ENCODE results near the gene CCM2. TPM values are rescaled to one million over a fixed set of nuclear protein-coding genes. Genes with fewer than 3 reads are reported as not detected.

The CCM2 gene
- total and polyA plus RNA-seq, 2 experiments from 2014 or later, result 24.9 to 40.1 TPM

GRCh38 chr7:44956157-44956766, 43.7 kb upstream of the CCM2 start:
- Histone ChIP-seq H3K4me3 (no peak overlapping the region), H3K9me2 (ENCODE audit: insufficient read depth) (no peaks in the 10 kb centered on the region), H2AFZ (no peak overlapping the region), H4K20me1 (replicated peaks; ENCODE audit: insufficient read depth) (no peaks in the 10 kb centered on the region), H3K4me2 (no peak overlapping the region), H3F3A (replicated peaks; ENCODE audit: low read depth) (no peaks in the 10 kb centered on the region), H3K27me3 (ENCODE audit: insufficient read depth) (no peaks in the 10 kb centered on the region), H3K36me3 (ENCODE audit: insufficient read depth) (no peaks in the 10 kb centered on the region), H3K4me1 (ENCODE audit: insufficient read depth) (no peaks in the 10 kb centered on the region), H3K27ac (ENCODE audit: low read depth) (no peak overlapping the region), H3K79me2 (replicated peaks; ENCODE audit: insufficient read depth) (no peaks in the 10 kb centered on the region)
- Mint-ChIP-seq H3K27me3 (ENCODE audit: insufficient read depth, low read depth, poor library complexity) (peaks cover 3% of the 10 kb centered on the region), H3K4me1 (no peaks in the 10 kb centered on the region), H3K27ac (no peak overlapping the region), H3K9me3 (peaks cover 3% of the 10 kb centered on the region; the same call in 2 of the 3 replicates), H3K4me3 (no peak overlapping the region), H3K36me3 (ENCODE audit: low read depth) (no peaks in the 10 kb centered on the region)
- TF ChIP-seq CREB1 (CRISPR knock-in tag; IDR thresholded peaks at IDR 0.05; ENCODE audit: low read depth) (no peak), JUNB (IDR thresholded peaks at IDR 0.05; ENCODE audit: unreplicated experiment) (no peak), ETS1 (IDR thresholded peaks at IDR 0.05) (no peak)
- DNase-seq (ENCODE audit: low spot score), result no peak
- ATAC-seq, result no peak

- no peak overlapping the region for H3K4me2 ChIP-seq
- H3K27me3 Mint-ChIP-seq (ENCODE audit: insufficient read depth, low read depth, poor library complexity), result peaks cover 18% of the 10 kb centered on the region
- no peaks in the 10 kb centered on the region for H3F3A ChIP-seq (replicated peaks; ENCODE audit: low read depth)
- peaks cover 3% of the 10 kb centered on the region; the same call in 2 of the 3 replicates for H3K9me3 Mint-ChIP-seq
- H3K4me1 ChIP-seq (ENCODE audit: insufficient read depth), result no peaks in the 10 kb centered on the region
- peaks cover 22% of the 10 kb centered on the region for H3K27me3 ChIP-seq (ENCODE audit: insufficient read depth)
- H3K79me2 ChIP-seq (replicated peaks; ENCODE audit: insufficient read depth), result no peaks in the 10 kb centered on the region
- no peaks in the 10 kb centered on the region for H3K4me1 Mint-ChIP-seq
- DNase-seq (ENCODE audit: low spot score) (no peak), ATAC-seq (no peak)
- TF ChIP-seq NANOG (IDR thresholded peaks at IDR 0.05; ENCODE audit: borderline replicate concordance) (no peak), EZH2 (IDR thresholded peaks at IDR 0.05; ENCODE audit: low read depth, unreplicated experiment) (no peak)
- no peak overlapping the region for H3K27ac Mint-ChIP-seq
- no peak overlapping the region for H3K4me3 ChIP-seq
- H3K36me3 Mint-ChIP-seq (ENCODE audit: low read depth), result no peaks in the 10 kb centered on the region
- H3K9me2 ChIP-seq (ENCODE audit: insufficient read depth), result no peaks in the 10 kb centered on the region
- no peak overlapping the region for H3K27ac ChIP-seq (ENCODE audit: low read depth)
- no peak overlapping the region for H2AFZ ChIP-seq
- H3K4me3 Mint-ChIP-seq, result no peak overlapping the region
- H3K36me3 ChIP-seq (ENCODE audit: insufficient read depth), result no peaks in the 10 kb centered on the region
- H4K20me1 ChIP-seq (replicated peaks; ENCODE audit: insufficient read depth), result no peaks in the 10 kb centered on the region
Measured at GRCh38 chr7:44958645-44959344, 41.2 kb upstream of the CCM2 start.

GRCh38 chr7:44959433-44959951, 40.5 kb upstream of the CCM2 start:
- ATAC-seq, result no peak
- no peak for TF ChIP-seq CREB1 (CRISPR knock-in tag; IDR thresholded peaks at IDR 0.05; ENCODE audit: low read depth)
- no peak for TF ChIP-seq EZH2 (IDR thresholded peaks at IDR 0.05; ENCODE audit: low read depth, unreplicated experiment)
- TF ChIP-seq NANOG (IDR thresholded peaks at IDR 0.05; ENCODE audit: borderline replicate concordance), result no peak
- TF ChIP-seq POLR2AphosphoS5 (IDR thresholded peaks at IDR 0.05; ENCODE audit: low read depth), result no peak
- TF ChIP-seq, protein P1, sequence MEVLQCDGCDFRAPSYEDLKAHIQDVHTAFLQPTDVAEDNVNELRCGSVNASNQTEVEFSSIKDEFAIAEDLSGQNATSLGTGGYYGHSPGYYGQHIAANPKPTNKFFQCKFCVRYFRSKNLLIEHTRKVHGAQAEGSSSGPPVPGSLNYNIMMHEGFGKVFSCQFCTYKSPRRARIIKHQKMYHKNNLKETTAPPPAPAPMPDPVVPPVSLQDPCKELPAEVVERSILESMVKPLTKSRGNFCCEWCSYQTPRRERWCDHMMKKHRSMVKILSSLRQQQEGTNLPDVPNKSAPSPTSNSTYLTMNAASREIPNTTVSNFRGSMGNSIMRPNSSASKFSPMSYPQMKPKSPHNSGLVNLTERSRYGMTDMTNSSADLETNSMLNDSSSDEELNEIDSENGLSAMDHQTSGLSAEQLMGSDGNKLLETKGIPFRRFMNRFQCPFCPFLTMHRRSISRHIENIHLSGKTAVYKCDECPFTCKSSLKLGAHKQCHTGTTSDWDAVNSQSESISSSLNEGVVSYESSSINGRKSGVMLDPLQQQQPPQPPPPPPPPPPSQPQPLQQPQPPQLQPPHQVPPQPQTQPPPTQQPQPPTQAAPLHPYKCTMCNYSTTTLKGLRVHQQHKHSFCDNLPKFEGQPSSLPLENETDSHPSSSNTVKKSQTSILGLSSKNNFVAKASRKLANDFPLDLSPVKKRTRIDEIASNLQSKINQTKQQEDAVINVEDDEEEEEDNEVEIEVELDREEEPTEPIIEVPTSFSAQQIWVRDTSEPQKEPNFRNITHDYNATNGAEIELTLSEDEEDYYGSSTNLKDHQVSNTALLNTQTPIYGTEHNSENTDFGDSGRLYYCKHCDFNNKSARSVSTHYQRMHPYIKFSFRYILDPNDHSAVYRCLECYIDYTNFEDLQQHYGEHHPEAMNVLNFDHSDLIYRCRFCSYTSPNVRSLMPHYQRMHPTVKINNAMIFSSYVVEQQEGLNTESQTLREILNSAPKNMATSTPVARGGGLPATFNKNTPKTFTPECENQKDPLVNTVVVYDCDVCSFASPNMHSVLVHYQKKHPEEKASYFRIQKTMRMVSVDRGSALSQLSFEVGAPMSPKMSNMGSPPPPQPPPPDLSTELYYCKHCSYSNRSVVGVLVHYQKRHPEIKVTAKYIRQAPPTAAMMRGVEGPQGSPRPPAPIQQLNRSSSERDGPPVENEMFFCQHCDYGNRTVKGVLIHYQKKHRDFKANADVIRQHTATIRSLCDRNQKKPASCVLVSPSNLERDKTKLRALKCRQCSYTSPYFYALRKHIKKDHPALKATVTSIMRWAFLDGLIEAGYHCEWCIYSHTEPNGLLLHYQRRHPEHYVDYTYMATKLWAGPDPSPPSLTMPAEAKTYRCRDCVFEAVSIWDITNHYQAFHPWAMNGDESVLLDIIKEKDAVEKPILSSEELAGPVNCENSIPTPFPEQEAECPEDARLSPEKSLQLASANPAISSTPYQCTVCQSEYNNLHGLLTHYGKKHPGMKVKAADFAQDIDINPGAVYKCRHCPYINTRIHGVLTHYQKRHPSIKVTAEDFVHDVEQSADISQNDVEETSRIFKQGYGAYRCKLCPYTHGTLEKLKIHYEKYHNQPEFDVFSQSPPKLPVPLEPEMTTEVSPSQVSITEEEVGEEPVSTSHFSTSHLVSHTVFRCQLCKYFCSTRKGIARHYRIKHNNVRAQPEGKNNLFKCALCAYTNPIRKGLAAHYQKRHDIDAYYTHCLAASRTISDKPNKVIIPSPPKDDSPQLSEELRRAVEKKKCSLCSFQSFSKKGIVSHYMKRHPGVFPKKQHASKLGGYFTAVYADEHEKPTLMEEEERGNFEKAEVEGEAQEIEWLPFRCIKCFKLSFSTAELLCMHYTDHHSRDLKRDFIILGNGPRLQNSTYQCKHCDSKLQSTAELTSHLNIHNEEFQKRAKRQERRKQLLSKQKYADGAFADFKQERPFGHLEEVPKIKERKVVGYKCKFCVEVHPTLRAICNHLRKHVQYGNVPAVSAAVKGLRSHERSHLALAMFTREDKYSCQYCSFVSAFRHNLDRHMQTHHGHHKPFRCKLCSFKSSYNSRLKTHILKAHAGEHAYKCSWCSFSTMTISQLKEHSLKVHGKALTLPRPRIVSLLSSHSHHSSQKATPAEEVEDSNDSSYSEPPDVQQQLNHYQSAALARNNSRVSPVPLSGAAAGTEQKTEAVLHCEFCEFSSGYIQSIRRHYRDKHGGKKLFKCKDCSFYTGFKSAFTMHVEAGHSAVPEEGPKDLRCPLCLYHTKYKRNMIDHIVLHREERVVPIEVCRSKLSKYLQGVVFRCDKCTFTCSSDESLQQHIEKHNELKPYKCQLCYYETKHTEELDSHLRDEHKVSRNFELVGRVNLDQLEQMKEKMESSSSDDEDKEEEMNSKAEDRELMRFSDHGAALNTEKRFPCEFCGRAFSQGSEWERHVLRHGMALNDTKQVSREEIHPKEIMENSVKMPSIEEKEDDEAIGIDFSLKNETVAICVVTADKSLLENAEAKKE (CRISPR knock-in tag; IDR thresholded peaks at IDR 0.05), result no peak
- no peak for TF ChIP-seq ZNF331 (CRISPR knock-in tag; IDR thresholded peaks at IDR 0.05; ENCODE audit: low read depth)

More at GRCh38 chr7:44959433-44959951, 40.5 kb upstream of the CCM2 start:
- Histone ChIP-seq H3K4me3 (no peak overlapping the region), H2AFZ (no peak overlapping the region), H3K4me2 (no peak overlapping the region), H3K27me3 (ENCODE audit: insufficient read depth) (peaks cover 22% of the 10 kb centered on the region), H4K20me1 (replicated peaks; ENCODE audit: insufficient read depth) (no peaks in the 10 kb centered on the region), H3K27ac (ENCODE audit: low read depth) (no peak overlapping the region), H3K4me1 (ENCODE audit: insufficient read depth) (no peaks in the 10 kb centered on the region), H3K36me3 (ENCODE audit: insufficient read depth) (no peaks in the 10 kb centered on the region), H3F3A (replicated peaks; ENCODE audit: low read depth) (0 out of 2 replicates have a peak, but pooled peaks cover 3% of the 10 kb centered on the region), H3K9me2 (ENCODE audit: insufficient read depth) (no peaks in the 10 kb centered on the region), H3K79me2 (replicated peaks; ENCODE audit: insufficient read depth) (no peaks in the 10 kb centered on the region)
- Mint-ChIP-seq H3K27me3 (ENCODE audit: insufficient read depth, low read depth, poor library complexity) (peaks cover 24% of the 10 kb centered on the region), H3K27ac (no peak overlapping the region), H3K36me3 (ENCODE audit: low read depth) (no peaks in the 10 kb centered on the region), H3K4me1 (no peaks in the 10 kb centered on the region), H3K9me3 (no peaks in the 10 kb centered on the region; the same call in 2 of the 3 replicates), H3K4me3 (no peak overlapping the region)
- DNase-seq (ENCODE audit: low spot score), result no peak

Measured in GM23338 (cell line).